MM.1S (cell line): ENCODE measurements around the gene GARIN5A.

Experiments
- CTCF ChIP-seq: fragments of 300-600 bp; sonication (generic); IDR thresholded peaks from 2 replicates; pipeline ENCODE4 v1.5.1; 2016; ENCODE audit warnings: antibody characterized with exemption, low read length, mixed read lengths
- EZH2phosphoT487 ChIP-seq: fragments of 300-600 bp; sonication (generic); IDR thresholded peaks from 2 replicates; pipeline ENCODE4 v1.6.1; 2018; ENCODE audit warnings: antibody characterized with exemption, low read length

- no peak for TF ChIP-seq CTCF
- TF ChIP-seq EZH2phosphoT487 = no peak
These were observed 24.1 kb upstream of the GARIN5A start for GRCh38 chr19:50500753-50501151.
